GM21390 (cell line): ENCODE data around the gene LCN1.

Experiments
- ATAC-seq: cut with Tn5 transposase; IDR thresholded peaks from one replicate; pipeline ENCODE4 v1.9.1; 2021; ENCODE audit not compliant: unreplicated experiment

The LCN1 gene

DNA sequence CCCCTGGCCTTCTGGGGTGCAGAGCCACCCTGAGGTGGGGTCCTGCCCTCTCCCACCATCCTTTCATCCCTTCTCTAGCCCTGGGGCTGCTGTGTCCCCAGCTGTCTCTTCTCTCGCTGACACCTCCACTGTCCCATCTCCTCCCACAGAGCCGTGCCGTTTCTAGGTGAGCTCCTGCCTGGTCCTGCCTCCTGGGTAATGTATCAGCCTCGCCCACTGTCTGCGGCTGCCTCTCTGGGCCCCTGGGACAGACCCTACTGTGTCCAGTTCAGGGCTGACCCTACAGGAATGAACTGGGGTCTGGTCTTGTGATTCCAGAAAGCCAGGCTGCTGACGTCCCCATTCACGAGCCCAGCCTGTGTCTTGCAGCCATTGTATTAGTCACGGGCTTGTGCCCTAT lies 44.4 kb downstream of the LCN1 start:
- ATAC-seq: no peak

DNA sequence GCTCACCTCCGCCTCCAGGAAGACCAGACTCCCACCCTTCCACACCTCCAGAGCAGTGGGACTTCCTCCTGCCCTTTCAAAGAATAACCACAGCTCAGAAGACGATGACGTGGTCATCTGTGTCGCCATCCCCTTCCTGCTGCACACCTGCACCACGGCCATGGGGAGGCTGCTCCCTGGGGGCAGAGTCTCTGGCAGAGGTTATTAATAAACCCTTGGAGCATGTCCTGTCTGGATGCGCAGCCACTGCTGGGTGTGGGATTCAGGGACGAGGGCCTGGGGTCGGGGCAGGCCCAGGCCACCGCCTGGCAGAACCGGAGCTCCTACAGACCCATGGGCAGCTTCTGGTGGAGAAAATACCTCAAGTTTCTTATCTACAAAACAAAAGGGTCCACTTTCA lies 45.3 kb downstream of the LCN1 start:
- no peak for ATAC-seq

DNA sequence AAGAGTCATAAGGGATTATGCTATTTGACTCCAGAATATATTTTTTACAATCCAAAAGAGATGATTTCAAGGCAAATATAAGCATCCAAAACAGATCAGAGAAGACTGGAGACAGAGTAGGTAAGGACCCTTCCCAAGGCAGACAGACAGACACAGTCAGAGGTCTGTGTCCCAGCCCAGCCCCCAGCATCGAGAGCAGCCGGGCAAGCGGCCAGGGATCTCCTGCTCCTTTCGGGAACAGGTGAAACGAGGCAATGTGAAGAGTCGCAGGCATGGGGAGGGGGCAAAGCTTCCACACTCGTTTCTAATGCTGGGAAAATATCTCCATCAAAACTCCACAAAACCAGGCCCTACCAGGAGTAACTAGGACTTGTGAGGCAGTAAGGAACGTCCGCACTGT lies 46.1 kb downstream of the LCN1 start:
- ATAC-seq: no peak

- ATAC-seq: no peak
Measured at GRCh38 chr9:135568026-135568425, 46.8 kb downstream of the LCN1 start.

- ATAC-seq: no peak
Measured at GRCh38 chr9:135570456-135570855, 49.2 kb downstream of the LCN1 start.

GRCh38 chr9:135572233-135572632 lies 51.0 kb downstream of the LCN1 start:
- no peak for ATAC-seq

GRCh38 chr9:135573124-135573523 lies 51.9 kb downstream of the LCN1 start:
- no peak for ATAC-seq

GRCh38 chr9:135574331-135574730 lies 53.1 kb downstream of the LCN1 start:
- no peak for ATAC-seq

GRCh38 chr9:135574943-135575342 lies 53.7 kb downstream of the LCN1 start:
- no peak for ATAC-seq
